Smooth muscle cell (in vitro differentiated cells): ENCODE measurements around the gene WRAP73. TPM values are rescaled to one million over a fixed set of nuclear protein-coding genes. Genes with fewer than 3 reads are reported as not detected.

ENCODE experiments used
- DNase-seq: peaks from one replicate; lab custom pipeline; 2025; ENCODE audit not compliant: unreplicated experiment; lab: John Stamatoyannopoulos, UW
- H2AFZ ChIP-seq: fragments of 200-600 bp; sonication (generic); 2 replicates; pipeline ENCODE4 v1.6.0; 2016; ENCODE audit warnings: antibody characterized with exemption, low read depth, mild to moderate bottlenecking
- H3F3A ChIP-seq: fragments of 200-600 bp; sonication (generic); 2 replicates; pipeline ENCODE4 v1.6.0; 2017; ENCODE audit warnings: antibody characterized with exemption, low read depth
- H3K27ac ChIP-seq: fragments of 200-600 bp; sonication (generic); 2 replicates; pipeline ENCODE4 v1.5.1; 2016; ENCODE audit warnings: low read depth, mild to moderate bottlenecking
- H3K27me3 ChIP-seq: fragments of 200-600 bp; sonication (generic); 2 replicates; pipeline ENCODE4 v1.6.1; 2016; ENCODE audit warnings: low read depth, mild to moderate bottlenecking
- H3K36me3 ChIP-seq: fragments of 200-600 bp; sonication (generic); 2 replicates; pipeline ENCODE4 v1.5.1; 2016; ENCODE audit warnings: low read depth
- H3K4me1 ChIP-seq: fragments of 200-600 bp; sonication (generic); 2 replicates; pipeline ENCODE4 v1.5.1; 2016; ENCODE audit warnings: low read depth
- H3K4me2 ChIP-seq: fragments of 200-600 bp; sonication (generic); 2 replicates; pipeline ENCODE4 v1.6.0; 2016; ENCODE audit warnings: mild to moderate bottlenecking
- H3K4me3 ChIP-seq: fragments of 200-600 bp; sonication (generic); 2 replicates; pipeline ENCODE4 v1.5.1; 2016; ENCODE audit warnings: mild to moderate bottlenecking
- H3K79me2 ChIP-seq: fragments of 200-600 bp; sonication (generic); 2 replicates; pipeline ENCODE4 v1.6.0; 2016; ENCODE audit warnings: low read depth, mild to moderate bottlenecking
- H3K9ac ChIP-seq: fragments of 200-600 bp; sonication (generic); 2 replicates; pipeline ENCODE4 v1.6.0; 2016; ENCODE audit warnings: low read depth
- H3K9me3 ChIP-seq: fragments of 200-600 bp; sonication (generic); replicated peaks from 2 replicates; pipeline ENCODE4 v1.5.1; 2016; ENCODE audit warnings: low read depth
- H4K20me1 ChIP-seq: fragments of 200-600 bp; sonication (generic); 2 replicates; pipeline ENCODE4 v1.6.0; 2016; ENCODE audit warnings: low read depth
- WGBS: methylation state at CpG from one replicate; pipeline ENCODE4 v1.1.7; 2016; ENCODE audit warnings: low lambda C conversion rate; 5-methylcytosine and 5-hydroxymethylcytosine counted together
- polyA plus RNA-seq: library from polyadenylated mRNA; unstranded; fragments of >200 nt; fragmentation: Nextera tagmentation; extraction: Ambion mirVana; gene quantifications from 2 replicates; pipeline ENCODE4 v1.2.1, GENCODE V29; 2016
- total RNA-seq: library from RNA; depleted of rRNA; stranded (reverse); fragments of >200 nt; gene quantifications from 2 replicates; pipeline ENCODE4 v1.2.3, GENCODE V29; 2014
- TF ChIP-seq, protein P1 (sequence below): fragments of 200-600 bp; sonication (generic); IDR thresholded peaks from 2 replicates; pipeline ENCODE4 v1.5.1; 2017; ENCODE audit warnings: borderline replicate concordance, mild to moderate bottlenecking, antibody characterized with exemption; ENCODE audit not compliant: insufficient read depth, poor library complexity, severe bottlenecking

Gene WRAP73
- total and polyA plus RNA-seq, 2 experiments from 2014 or later: 17.2 to 20.8 TPM

- Histone ChIP-seq H3K9ac (no peak overlapping the region), H3K4me1 (peaks cover 12% of the 10 kb centered on the region), H3K9me3 (no peaks in the 10 kb centered on the region), H3K27ac (no peak overlapping the region), H3K79me2 (no peaks in the 10 kb centered on the region), H3K27me3 (no peaks in the 10 kb centered on the region), H3K36me3 (no peaks in the 10 kb centered on the region), H3K4me3 (no peak overlapping the region), H3K4me2 (no peak overlapping the region), H3F3A (no peaks in the 10 kb centered on the region), H2AFZ (no peak overlapping the region), H4K20me1 (no peaks in the 10 kb centered on the region)
- TF ChIP-seq, protein P1, sequence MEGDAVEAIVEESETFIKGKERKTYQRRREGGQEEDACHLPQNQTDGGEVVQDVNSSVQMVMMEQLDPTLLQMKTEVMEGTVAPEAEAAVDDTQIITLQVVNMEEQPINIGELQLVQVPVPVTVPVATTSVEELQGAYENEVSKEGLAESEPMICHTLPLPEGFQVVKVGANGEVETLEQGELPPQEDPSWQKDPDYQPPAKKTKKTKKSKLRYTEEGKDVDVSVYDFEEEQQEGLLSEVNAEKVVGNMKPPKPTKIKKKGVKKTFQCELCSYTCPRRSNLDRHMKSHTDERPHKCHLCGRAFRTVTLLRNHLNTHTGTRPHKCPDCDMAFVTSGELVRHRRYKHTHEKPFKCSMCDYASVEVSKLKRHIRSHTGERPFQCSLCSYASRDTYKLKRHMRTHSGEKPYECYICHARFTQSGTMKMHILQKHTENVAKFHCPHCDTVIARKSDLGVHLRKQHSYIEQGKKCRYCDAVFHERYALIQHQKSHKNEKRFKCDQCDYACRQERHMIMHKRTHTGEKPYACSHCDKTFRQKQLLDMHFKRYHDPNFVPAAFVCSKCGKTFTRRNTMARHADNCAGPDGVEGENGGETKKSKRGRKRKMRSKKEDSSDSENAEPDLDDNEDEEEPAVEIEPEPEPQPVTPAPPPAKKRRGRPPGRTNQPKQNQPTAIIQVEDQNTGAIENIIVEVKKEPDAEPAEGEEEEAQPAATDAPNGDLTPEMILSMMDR: no peak
- DNase-seq: no peak
- WGBS: 80% methylated on average over 10 of the region's 10 CpGs
These were observed 56.2 kb downstream of the WRAP73 start for GRCh38 chr1:3593745-3594144.

- WGBS: 97% methylated on average over 8 of the region's 17 CpGs
- H3K36me3 ChIP-seq: no peaks in the 10 kb centered on the region
- no peaks in the 10 kb centered on the region for H3K9me3 ChIP-seq
- peaks cover 8% of the 10 kb centered on the region for H3K4me1 ChIP-seq
- no peak overlapping the region for H3K27ac ChIP-seq
- H3K27me3 ChIP-seq: no peaks in the 10 kb centered on the region
- no peak for DNase-seq
- no peak overlapping the region for H3K4me2 ChIP-seq
- no peaks in the 10 kb centered on the region for H3F3A ChIP-seq
- H3K4me3 ChIP-seq: no peak overlapping the region
- H3K79me2 ChIP-seq: no peaks in the 10 kb centered on the region
- no peak overlapping the region for H2AFZ ChIP-seq
- TF ChIP-seq, protein P1: no peak
- H4K20me1 ChIP-seq: no peaks in the 10 kb centered on the region
- no peak overlapping the region for H3K9ac ChIP-seq
These were observed 56.6 kb downstream of the WRAP73 start for GRCh38 chr1:3593334-3593733.

- Histone ChIP-seq H3K27ac (no peak overlapping the region), H2AFZ (no peak overlapping the region), H3K9me3 (no peaks in the 10 kb centered on the region), H3K79me2 (no peaks in the 10 kb centered on the region), H3K4me1 (no peaks in the 10 kb centered on the region), H3K27me3 (no peaks in the 10 kb centered on the region), H3K4me2 (no peak overlapping the region), H3F3A (no peaks in the 10 kb centered on the region), H3K36me3 (no peaks in the 10 kb centered on the region), H3K4me3 (no peak overlapping the region), H4K20me1 (no peaks in the 10 kb centered on the region), H3K9ac (no peak overlapping the region)
- WGBS: 91% methylated on average over 28 of the region's 33 CpGs
- TF ChIP-seq, protein P1: no peak
- DNase-seq: no peak
These were observed 58.7 kb downstream of the WRAP73 start for GRCh38 chr1:3590951-3591865.
